Anterior cingulate cortex (tissue), 58 donors: ENCODE measurements around the gene NCAPH2.

ENCODE experiments used
- DNase-seq, 58 donors: peaks; one replicate each; lab custom pipeline; 2025; lab: John Stamatoyannopoulos, UW

The NCAPH2 gene

DNA sequence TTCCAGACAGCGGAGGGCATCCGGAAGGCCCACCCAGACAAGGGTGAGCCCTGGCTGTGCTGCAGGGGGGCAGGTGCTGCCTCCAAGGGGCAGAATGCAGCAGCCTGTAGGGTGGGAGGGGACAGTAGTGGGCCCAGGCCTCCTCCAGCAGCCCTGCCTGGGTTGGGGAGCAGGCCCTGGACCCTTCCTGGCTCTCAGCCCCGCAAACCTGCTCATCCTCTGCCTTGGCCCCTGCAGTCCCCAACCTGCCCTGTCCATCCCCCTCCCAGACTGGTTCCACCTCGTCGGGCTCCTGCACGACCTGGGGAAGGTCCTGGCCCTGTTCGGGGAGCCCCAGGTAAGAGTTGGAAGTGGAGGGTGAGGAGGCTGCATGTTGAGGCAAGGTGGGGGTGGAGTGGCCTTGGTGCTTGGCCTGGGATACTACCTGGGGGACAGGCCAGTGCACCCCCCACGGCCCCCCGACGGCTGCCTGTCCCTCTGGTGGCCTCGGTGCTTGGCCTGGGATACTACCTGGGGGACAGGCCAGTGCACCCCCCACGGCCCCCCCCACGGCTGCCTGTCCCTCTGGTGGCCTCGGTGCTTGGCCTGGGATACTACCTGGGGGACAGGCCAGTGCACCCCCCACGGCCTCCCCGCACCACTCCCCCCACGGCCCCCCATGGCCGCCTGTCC lies 19.9 kb upstream of the NCAPH2 start:
- no peak for DNase-seq

DNA sequence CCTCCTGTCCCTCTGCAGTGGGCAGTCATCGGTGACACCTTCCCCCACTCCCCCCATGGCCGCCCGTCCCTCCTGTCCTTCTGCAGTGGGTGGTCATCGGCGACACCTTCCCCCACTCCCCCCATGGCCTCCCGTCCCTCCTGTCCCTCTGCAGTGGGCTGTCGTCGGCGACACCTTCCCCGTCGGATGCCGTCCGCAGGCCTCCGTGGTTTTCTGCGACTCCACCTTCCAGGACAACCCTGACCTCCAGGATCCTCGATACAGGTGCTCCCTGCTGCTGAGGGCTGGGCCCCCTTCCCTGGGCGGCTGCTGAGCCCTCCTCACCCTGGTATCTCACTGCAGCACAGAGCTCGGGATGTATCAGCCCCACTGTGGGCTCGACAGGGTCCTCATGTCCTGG lies 19.1 kb upstream of the NCAPH2 start:
- no peak for DNase-seq

GRCh38 chr22:50489363-50490243 lies 18.4 kb upstream of the NCAPH2 start:
- DNase-seq = no peak

- no peak for DNase-seq
Measured at GRCh38 chr22:50490531-50491308, 17.3 kb upstream of the NCAPH2 start.

DNA sequence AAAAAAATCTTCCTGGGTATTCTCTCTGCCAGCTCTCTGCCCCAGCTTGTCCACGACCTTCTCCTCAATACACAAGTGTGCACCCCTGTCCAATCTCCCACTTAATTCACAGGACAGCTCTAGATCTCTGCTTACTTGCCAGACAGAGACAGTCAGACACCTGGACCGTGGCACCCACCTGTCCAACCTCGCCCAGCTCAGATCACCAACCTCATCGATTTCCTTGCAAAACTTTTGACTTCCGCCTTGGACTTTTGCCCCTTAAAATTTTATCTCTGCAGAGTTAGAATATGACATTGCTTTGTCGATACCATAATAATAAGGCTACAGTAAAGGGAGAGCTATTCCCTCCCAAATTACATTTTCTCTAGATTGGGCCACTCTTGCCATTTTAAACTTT lies 10.9 kb upstream of the NCAPH2 start:
- no peak for DNase-seq

- DNase-seq = peak in 35 of 58 donors; percentile 5 to 61 (median 33)
Measured at GRCh38 chr22:50498322-50498890, 9.6 kb upstream of the NCAPH2 start.

DNA sequence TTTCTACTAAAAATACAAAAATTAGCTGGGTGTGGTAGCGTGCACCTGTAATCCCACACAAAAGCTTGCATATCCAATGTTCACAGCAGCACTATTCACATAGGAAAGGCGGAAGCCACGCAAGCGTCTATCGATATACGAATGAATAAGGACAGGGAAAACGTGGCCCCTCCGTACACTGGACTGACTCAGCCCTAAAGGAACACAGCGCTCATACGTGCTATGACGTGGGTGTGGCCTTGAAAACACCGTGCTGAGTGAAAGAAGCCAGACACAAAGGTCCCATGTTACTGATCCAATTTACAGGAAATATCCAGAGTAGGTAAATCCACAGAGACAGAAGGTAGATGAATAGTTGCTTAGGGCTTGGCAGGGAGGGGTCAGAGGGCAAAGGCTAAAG lies 7.6 kb upstream of the NCAPH2 start:
- no peak for DNase-seq

DNA sequence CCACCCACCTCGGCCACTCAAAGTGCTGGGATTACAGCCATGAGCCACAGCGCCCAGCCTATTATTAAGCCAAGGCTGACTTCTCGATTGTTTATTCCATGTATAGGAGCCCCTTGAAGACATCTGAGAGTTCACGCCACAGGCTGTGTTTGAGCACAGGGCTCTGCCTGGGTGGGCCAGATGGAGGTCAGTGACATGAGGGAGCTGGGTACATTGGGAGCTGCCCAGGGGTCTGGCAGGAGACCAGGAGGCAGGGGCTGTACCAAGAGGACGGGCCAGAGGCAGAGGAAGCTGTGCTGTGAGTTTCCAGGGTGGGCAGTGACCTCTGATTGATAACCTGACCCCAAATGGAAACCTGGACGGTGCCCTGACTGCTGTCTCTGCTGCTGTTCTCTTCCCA lies 5.9 kb upstream of the NCAPH2 start:
- no peak for DNase-seq

GRCh38 chr22:50502628-50503474 lies 5.2 kb upstream of the NCAPH2 start:
- no peak for DNase-seq

- DNase-seq = no peak
Measured at GRCh38 chr22:50503475-50504145, 4.4 kb upstream of the NCAPH2 start.

DNA sequence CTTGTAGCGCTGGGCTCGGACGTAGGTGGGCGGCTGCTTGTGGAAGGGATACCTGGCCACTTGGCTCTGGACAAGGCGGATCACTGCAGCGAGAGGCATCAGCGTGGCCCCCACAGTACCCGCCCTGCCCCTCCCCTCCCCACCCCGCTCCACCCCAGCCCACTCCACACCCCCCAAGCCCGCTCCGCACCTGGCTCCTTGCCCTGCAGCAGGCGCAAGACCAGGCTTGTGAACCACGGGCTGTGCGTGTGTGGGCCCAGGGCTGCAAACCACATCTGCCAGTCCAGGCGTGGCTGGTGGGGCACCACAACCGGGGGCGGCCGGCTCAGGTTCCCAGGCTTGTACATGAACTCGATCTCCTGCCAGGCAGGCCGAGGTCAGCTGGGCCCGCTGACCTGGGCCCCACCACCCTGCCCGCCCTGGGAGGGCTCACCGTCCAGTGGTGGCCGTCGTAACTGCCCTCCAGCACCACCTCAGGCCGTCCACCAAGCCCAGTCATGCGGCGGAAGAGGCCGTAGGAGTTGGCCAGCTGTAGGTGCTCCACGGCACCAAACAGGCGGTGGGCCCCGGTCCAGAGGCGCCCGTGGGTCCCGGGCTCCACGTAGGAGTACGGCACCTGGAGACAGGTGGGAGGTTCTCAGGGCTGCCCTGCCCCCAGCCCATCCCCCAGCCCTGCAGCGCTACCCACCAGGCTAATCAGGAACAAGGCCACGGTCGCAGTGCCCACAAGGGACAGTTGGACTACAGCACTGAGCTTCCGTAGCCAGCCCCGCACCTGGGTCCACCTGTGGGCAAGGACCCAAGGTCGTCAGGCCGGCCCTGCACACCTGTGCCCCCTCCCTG lies 3.4 kb upstream of the NCAPH2 start:
- no peak for DNase-seq

DNA sequence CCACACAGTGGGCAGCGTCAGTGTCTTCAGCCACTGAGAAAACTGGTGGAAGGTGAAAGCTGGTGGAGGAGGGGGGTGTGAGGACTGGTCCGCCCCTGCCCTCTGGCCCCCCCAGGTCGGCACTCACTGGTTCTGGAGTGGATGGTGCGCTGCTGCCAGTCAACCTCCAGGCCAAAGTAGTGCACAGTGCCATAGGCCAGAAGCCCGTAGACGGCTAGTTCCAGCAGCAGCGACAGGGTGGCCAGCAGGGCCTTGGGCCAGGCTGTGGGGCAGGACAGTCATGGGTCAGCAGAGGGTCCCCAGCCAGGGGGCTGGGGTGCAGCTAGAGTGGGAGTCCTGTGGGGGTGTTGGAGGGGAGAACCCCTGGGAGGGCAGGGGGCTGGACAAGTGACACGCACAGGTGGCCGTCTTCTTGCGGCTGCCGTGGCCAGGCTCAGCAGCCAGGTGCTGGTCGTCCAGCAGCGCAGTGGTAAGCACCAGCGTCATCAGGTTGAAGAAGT lies 2.7 kb upstream of the NCAPH2 start:
- DNase-seq = no peak

- DNase-seq = no peak
Measured at GRCh38 chr22:50505776-50506610, 2.0 kb upstream of the NCAPH2 start.

- DNase-seq = no peak
Measured at GRCh38 chr22:50506611-50507420, 1.2 kb upstream of the NCAPH2 start.

- peak in 42 of 58 donors; percentile 63 to 100 (median 99) for DNase-seq
Measured at GRCh38 chr22:50507421-50507990, 518 bp upstream of the NCAPH2 start, which contains the start of gene LMF2. LMF2 (minus strand) TSS chr22:50507702; CDS start chr22:50507675, 27 bp downstream.

DNA sequence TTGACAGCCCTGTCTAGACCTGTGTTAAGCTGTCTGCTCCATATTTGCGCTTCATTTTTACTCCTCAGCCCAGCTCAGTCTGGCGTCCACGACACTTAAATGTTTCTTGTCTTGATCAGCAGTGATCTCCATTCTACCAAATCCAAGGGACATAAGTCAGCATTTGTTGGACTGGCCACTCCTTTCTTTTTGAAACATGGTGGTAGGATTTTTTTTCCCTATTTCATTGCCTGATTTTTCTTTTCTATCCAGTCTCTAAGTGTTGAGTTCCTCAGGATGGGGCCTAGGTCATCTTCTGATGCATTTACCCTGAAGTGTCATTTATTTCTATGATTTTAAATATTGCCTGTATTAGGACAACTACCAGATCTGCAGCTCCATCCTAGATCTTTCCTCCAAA lies 873 bp downstream of the NCAPH2 start:
- no peak for DNase-seq
